SKM-1 treated with dmso at 0.1 percent for 144 hours (cell line): ENCODE data around the gene RFTN1.

ENCODE experiments used
- DNase-seq: peaks from one replicate; lab custom pipeline; 2025; ENCODE audit not compliant: unreplicated experiment; lab: John Stamatoyannopoulos, UW

RFTN1 gene

GRCh38 chr3:16286751-16287543 is 226.6 kb downstream of the RFTN1 start:
- DNase-seq = no peak

- DNase-seq = no peak
Observed at GRCh38 chr3:16286161-16286560, 227.3 kb downstream of the RFTN1 start.

DNA sequence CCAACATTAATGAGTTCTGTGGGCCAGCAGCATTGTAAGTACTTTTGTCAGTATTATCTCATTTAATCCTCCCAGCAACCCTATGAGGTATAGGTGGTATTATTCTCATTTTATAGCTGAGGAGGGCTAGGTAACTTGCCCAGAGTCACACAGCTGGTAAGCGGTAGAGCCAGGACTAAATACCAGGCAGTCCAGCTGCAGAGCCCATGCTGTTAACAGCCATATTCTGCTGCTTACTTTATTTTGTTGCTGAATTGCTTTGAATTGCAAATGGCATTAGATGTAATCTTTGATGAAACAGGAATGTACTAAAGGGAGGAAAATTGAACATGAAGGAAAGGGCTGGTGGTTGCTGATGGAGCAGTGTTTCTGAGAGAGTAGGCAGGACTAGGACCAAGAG is 228.9 kb downstream of the RFTN1 start:
- no peak for DNase-seq

DNA sequence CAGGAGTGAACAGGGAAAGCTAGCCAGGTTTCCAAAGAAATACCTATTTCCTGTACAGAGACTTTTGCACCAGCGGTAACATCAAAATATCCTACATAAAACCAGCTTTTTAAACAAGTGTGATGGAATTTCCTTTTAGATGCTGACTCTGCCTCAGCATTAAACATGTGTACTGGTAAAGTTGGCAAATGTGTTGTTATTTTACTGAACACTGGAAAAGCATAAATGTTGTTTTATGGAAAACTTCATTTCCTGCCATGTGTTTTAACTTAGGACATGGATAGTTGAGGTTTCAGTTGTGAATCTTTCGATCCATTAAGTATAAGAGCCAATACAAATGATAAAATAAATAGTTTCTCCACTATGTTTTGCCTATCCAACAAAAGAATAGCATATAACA is 232.8 kb downstream of the RFTN1 start:
- DNase-seq = no peak

DNA sequence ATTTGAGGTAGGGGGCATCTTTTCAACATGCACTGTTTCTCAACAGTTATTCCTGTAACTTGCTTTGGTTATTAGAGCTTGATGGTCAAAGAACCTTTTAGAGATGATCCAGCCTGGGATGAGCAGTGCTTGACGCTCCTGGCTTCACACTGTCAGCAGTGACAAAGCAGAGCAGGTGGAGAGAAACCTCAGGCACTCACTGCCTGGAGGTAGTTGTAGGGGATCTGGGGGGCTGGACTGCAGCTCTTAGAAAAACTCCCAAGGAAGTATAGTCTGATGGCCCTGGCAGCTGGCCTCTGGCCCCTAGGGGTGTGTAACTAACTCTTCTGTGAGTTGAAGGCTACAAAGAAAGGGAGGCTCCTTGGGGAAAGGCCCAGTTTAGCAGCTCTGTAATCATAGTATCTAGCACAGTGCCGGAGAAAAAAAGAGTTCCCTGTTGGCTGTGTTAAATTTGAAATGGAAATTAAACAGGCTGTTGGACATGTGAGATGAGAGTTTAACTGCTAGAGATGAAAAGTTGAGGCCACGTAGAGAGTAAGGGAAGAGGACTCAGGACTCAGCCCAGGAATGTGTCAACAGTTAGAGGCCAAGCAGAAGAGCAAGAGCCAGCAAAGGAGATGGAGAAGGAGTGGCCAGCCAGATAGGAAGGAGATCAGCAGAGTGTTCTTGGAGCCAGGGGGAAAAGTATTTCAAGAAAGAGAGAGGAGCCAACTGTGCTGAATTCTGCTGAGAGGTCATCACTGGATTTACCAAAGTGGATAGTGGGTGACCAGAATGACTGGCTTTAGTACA is 234.3 kb downstream of the RFTN1 start:
- no peak for DNase-seq

GRCh38 chr3:16277471-16277870 is 236.0 kb downstream of the RFTN1 start:
- no peak for DNase-seq

DNA sequence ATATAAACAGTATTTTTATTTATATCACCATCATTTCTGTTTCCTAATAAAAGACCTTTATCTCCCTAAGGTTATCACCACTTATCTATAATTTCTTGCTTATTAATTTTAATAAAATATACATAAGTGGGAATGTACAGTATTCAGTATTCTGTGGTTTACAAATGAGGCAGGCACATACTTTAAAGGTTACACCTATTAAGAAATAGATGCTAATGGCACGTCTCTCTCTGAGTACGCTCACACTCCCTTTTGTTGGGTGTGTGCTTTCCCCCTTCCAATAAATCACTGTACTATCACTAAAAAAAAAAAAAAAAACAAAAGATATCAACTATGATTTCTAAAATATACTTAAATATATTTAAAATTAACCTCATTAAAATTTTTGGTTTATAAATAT is 239.6 kb downstream of the RFTN1 start:
- DNase-seq = no peak

- no peak for DNase-seq
Observed at GRCh38 chr3:16272588-16272987, 240.9 kb downstream of the RFTN1 start.

DNA sequence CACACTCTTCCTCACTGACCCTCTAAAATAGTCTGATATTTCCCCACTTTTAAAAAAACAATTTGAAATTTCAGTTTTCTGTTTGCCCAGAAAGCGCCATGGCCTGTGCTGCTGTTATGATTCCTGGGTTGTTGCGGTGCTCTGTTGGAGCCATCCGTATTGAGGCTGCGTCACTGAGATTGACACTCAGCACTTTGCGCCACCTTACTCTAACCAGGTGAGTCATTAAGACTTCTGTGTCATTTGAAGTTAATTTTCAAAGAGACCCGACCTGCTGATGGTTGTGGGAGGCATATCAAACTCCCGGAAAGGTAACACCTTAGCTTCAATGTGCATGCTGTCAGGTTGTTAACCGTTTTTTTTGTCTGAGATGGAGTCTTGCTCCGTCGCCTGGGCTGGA is 242.6 kb downstream of the RFTN1 start:
- DNase-seq = no peak

GRCh38 chr3:16266714-16267113 is 246.8 kb downstream of the RFTN1 start:
- DNase-seq = no peak
